H1 (cell line): Measurements from ENCODE around the gene ADORA1. TPM values are rescaled to one million over a fixed set of nuclear protein-coding genes. Genes with fewer than 3 reads are reported as not detected.

Experiments
- CTCF ChIA-PET: fragments of 300-600 bp; sonication (Branson Sonifier 250); formaldehyde crosslinking; loops from one replicate; lab custom pipeline; 2021; ENCODE audit not compliant: partially characterized antibody; lab: Charles Lee
- POLR2A ChIA-PET: fragments of 300-600 bp; sonication (Branson Sonifier 250); formaldehyde crosslinking; loops from one replicate; lab custom pipeline; 2021; ENCODE audit warnings: inconsistent platforms; ENCODE audit not compliant: partially characterized antibody; lab: Charles Lee
- DNase-seq, 2 experiments: peaks; one replicate each; pipeline versions ENCODE4 v3.0.0 to v3.0.0-alpha.2; 2010 to 2022; ENCODE audit warnings: low spot score in 2 of 2, low read depth in 1 of 2, mixed read lengths in 1 of 2
- FAIRE-seq: peaks from 2 replicates; lab custom pipeline; 2011; peaks lifted over from hg19 to GRCh38; lab: Jason Lieb, UNC
- H2AFZ ChIP-seq: 2 replicates; pipeline ENCODE4 v1.8.1; 2012; ENCODE audit warnings: low read length, inconsistent platforms
- H2AK5ac ChIP-seq: 2 replicates; pipeline ENCODE4 v1.6.1; 2013; ENCODE audit warnings: low read depth, low read length
- H2BK120ac ChIP-seq: replicated peaks from 2 replicates; pipeline ENCODE3; 2013; ENCODE audit warnings: low read depth, low read length, inconsistent platforms
- H2BK12ac ChIP-seq: 2 replicates; pipeline ENCODE4 v1.6.1; 2013; ENCODE audit warnings: low read depth, low read length
- H2BK15ac ChIP-seq: 2 replicates; pipeline ENCODE4 v1.6.1; 2013; ENCODE audit warnings: low read length
- H2BK20ac ChIP-seq: 2 replicates; pipeline ENCODE4 v1.6.1; 2013; ENCODE audit warnings: low read length
- H2BK5ac ChIP-seq: 2 replicates; pipeline ENCODE4 v1.6.1; 2013; ENCODE audit warnings: low read depth, low read length
- H3K14ac ChIP-seq: 2 replicates; pipeline ENCODE4 v1.6.1; 2013; ENCODE audit warnings: inconsistent platforms; ENCODE audit not compliant: insufficient read length
- H3K18ac ChIP-seq: 2 replicates; pipeline ENCODE4 v1.6.1; 2013; ENCODE audit warnings: low read length; ENCODE audit errors: extremely low read depth
- H3K23ac ChIP-seq: 2 replicates; pipeline ENCODE4 v1.6.1; 2013; ENCODE audit warnings: inconsistent platforms; ENCODE audit not compliant: insufficient read length
- H3K23me2 ChIP-seq: 2 replicates; pipeline ENCODE4 v1.6.1; 2013; ENCODE audit warnings: low read depth, low read length
- H3K27ac ChIP-seq: 2 replicates; pipeline ENCODE4 v1.6.1; 2011; ENCODE audit warnings: low read depth, low read length, inconsistent platforms
- H3K27me3 ChIP-seq, 4 experiments: replicated peaks in 1 of 4; 1 replicate in 1 of 4; 2 replicates in 3 of 4; pipeline versions ENCODE4 v1.6.1 to v1.8.1; 2011 to 2013; ENCODE audit warnings: low read length in 3 of 4, mild to moderate bottlenecking in 3 of 4, inconsistent platforms in 2 of 4, mixed read lengths in 2 of 4, moderate library complexity in 1 of 4; ENCODE audit not compliant: control insufficient read depth in 3 of 4, insufficient read depth in 3 of 4; ENCODE audit errors: extremely low read depth in 1 of 4
- H3K36me3 ChIP-seq, 4 experiments: 2 replicates each; pipeline versions ENCODE4 v1.6.1 to v1.8.1; 2011 to 2013; ENCODE audit warnings: mild to moderate bottlenecking in 4 of 4, low read length in 3 of 4, moderate library complexity in 2 of 4, control low read depth in 1 of 4, inconsistent platforms in 1 of 4; ENCODE audit not compliant: insufficient read depth in 4 of 4, control insufficient read depth in 2 of 4
- H3K4ac ChIP-seq: replicated peaks from 2 replicates; pipeline ENCODE3; 2013; ENCODE audit warnings: low read length, low read depth, mixed read lengths, inconsistent platforms; ENCODE audit not compliant: insufficient read length
- H3K4me1 ChIP-seq, 4 experiments: replicated peaks in 1 of 4; 1 replicate in 1 of 4; 2 replicates in 3 of 4; pipeline versions ENCODE4 v1.6.1 to v1.8.1; 2011 to 2013; ENCODE audit warnings: low read length in 3 of 4, inconsistent platforms in 2 of 4, mixed read lengths in 1 of 4; ENCODE audit not compliant: insufficient read depth in 4 of 4, control insufficient read depth in 3 of 4
- H3K4me2 ChIP-seq, 2 experiments: 2 replicates each; pipeline versions ENCODE4 v1.6.1 to v1.8.1; 2011 to 2013; ENCODE audit warnings: low read depth in 2 of 2, low read length in 2 of 2, control low read depth in 1 of 2, inconsistent platforms in 1 of 2, mild to moderate bottlenecking in 1 of 2; ENCODE audit not compliant: insufficient read depth in 1 of 2
- H3K4me3 ChIP-seq, 4 experiments: fragments of 200-600, 300-600 bp in 1 of 4; sonication (generic), shearing (Covaris generic), sonication (Bioruptor Twin) in 1 of 4; 2 replicates each; pipeline versions ENCODE4 v1.5.1 to v1.8.1; 2011 to 2016; ENCODE audit warnings: low read length in 4 of 4, low read depth in 3 of 4, control low read depth in 2 of 4, inconsistent platforms in 2 of 4, mild to moderate bottlenecking in 2 of 4, mixed read lengths in 1 of 4, moderate library complexity in 1 of 4; ENCODE audit not compliant: insufficient read depth in 2 of 4; ENCODE audit errors: extremely low read depth in 1 of 4
- H3K56ac ChIP-seq: replicated peaks from 2 replicates; pipeline ENCODE3; 2013; ENCODE audit warnings: low read depth, mild to moderate bottlenecking, mixed read lengths, low read length, inconsistent platforms; ENCODE audit not compliant: insufficient read length
- H3K79me1 ChIP-seq: 2 replicates; pipeline ENCODE4 v1.6.1; 2013; ENCODE audit warnings: low read depth, low read length, control low read depth
- H3K79me2 ChIP-seq, 2 experiments: 2 replicates each; pipeline versions ENCODE4 v1.6.1 to v1.8.1; 2012 to 2013; ENCODE audit warnings: low read length in 2 of 2, mild to moderate bottlenecking in 2 of 2, inconsistent platforms in 1 of 2; ENCODE audit not compliant: insufficient read depth in 2 of 2, control insufficient read depth in 1 of 2
- H3K9ac ChIP-seq, 4 experiments: replicated peaks in 1 of 4; 1 replicate in 1 of 4; 2 replicates in 3 of 4; pipeline versions ENCODE4 v1.6.1 to v1.8.1; 2011 to 2013; ENCODE audit warnings: low read depth in 3 of 4, low read length in 3 of 4, control low read depth in 2 of 4, mild to moderate bottlenecking in 2 of 4, moderate library complexity in 2 of 4, inconsistent platforms in 1 of 4; ENCODE audit errors: extremely low read depth in 1 of 4
- H3K9me3 ChIP-seq, 2 experiments: 2 replicates each; pipeline versions ENCODE4 v1.6.1 to v1.8.1; 2012 to 2013; ENCODE audit warnings: mild to moderate bottlenecking in 2 of 2, moderate library complexity in 2 of 2, control low read depth in 1 of 2, inconsistent platforms in 1 of 2, low read depth in 1 of 2, low read length in 1 of 2, mixed read lengths in 1 of 2; ENCODE audit not compliant: insufficient read depth in 2 of 2
- H4K20me1 ChIP-seq, 2 experiments: replicated peaks in 1 of 2; 2 replicates each; pipeline versions ENCODE3 to v1.8.1; 2011 to 2013; ENCODE audit warnings: inconsistent platforms in 2 of 2, low read length in 2 of 2, mild to moderate bottlenecking in 1 of 2; ENCODE audit not compliant: insufficient read depth in 2 of 2, control insufficient read depth in 1 of 2
- H4K5ac ChIP-seq: 2 replicates; pipeline ENCODE4 v1.6.1; 2013; ENCODE audit warnings: low read length, low read depth, mixed read lengths, inconsistent platforms; ENCODE audit not compliant: insufficient read length
- H4K8ac ChIP-seq: 2 replicates; pipeline ENCODE4 v1.8.0; 2013; ENCODE audit warnings: mild to moderate bottlenecking, moderate library complexity, low read length, inconsistent platforms; ENCODE audit not compliant: insufficient read depth; ENCODE audit errors: extremely low read depth
- H4K91ac ChIP-seq: replicated peaks from 2 replicates; pipeline ENCODE3; 2013; ENCODE audit warnings: low read length, mixed read lengths, inconsistent platforms; ENCODE audit not compliant: insufficient read length
- BACH1 ChIP-seq: IDR thresholded peaks from 2 replicates; pipeline ENCODE4 v1.6.1; 2012; ENCODE audit warnings: low read length, improper control_type of control experiment
- CEBPB ChIP-seq: IDR thresholded peaks from 2 replicates; pipeline ENCODE4 v1.6.1; 2012; ENCODE audit warnings: low read depth, low read length
- CTBP2 ChIP-seq: IDR thresholded peaks from 2 replicates; pipeline ENCODE4 v1.7.0; 2011; ENCODE audit warnings: borderline replicate concordance, mild to moderate bottlenecking, moderate library complexity, mixed read lengths, low read length; ENCODE audit not compliant: insufficient read depth, insufficient read length
- JUN ChIP-seq: IDR thresholded peaks from 2 replicates; pipeline ENCODE4 v1.6.1; 2011; ENCODE audit warnings: low read depth, mild to moderate bottlenecking, improper control_type of control experiment, low read length
- MAFK ChIP-seq: IDR thresholded peaks from 2 replicates; pipeline ENCODE4 v1.6.1; 2012; ENCODE audit warnings: low read depth, mild to moderate bottlenecking, improper control_type of control experiment, low read length
- SIX5 ChIP-seq: IDR thresholded peaks from 2 replicates; pipeline ENCODE4 v1.6.1; 2011; ENCODE audit warnings: mild to moderate bottlenecking, low read depth, low read length
- SP1 ChIP-seq: IDR thresholded peaks from 2 replicates; pipeline ENCODE4 v1.6.1; 2011; ENCODE audit warnings: low read depth, low read length
- TAF7 ChIP-seq: optimal IDR thresholded peaks from 2 replicates; pipeline ENCODE3; 2011; ENCODE audit warnings: low read depth, mild to moderate bottlenecking, inconsistent platforms, low read length, moderate library complexity, borderline replicate concordance
- ZNF274 ChIP-seq: IDR thresholded peaks from 2 replicates; pipeline ENCODE4 v1.7.0; 2012; ENCODE audit warnings: low read length, borderline replicate concordance; ENCODE audit errors: extremely low read depth
- WGBS, 2 experiments: shearing (Covaris generic) in 1 of 2; methylation state at CpG; one replicate each; pipeline versions ENCODE4 v1.1.6 to v1.1.7; 2013 to 2015; ENCODE audit warnings: low lambda C conversion rate in 2 of 2, mixed read lengths in 2 of 2, inconsistent platforms in 1 of 2, low coverage in 1 of 2, missing lambda C conversion rate in 1 of 2; ENCODE audit not compliant: insufficient replicate concordance in 2 of 2, insufficient coverage in 1 of 2, insufficient read length in 1 of 2; ENCODE audit errors: extremely low coverage in 1 of 2, missing lambda C conversion rate in 1 of 2; 5-methylcytosine and 5-hydroxymethylcytosine counted together
- polyA plus RNA-seq, 7 experiments: library from polyadenylated mRNA; depleted of rRNA in 3 of 7; stranded (reverse) in 5 of 7; unstranded in 2 of 7; fragments of >200 nt in 5 of 7; fragments of 200-250 nt in 2 of 7; gene quantifications; 1 replicate in 5 of 7; 2 replicates in 1 of 7; 4 replicates in 1 of 7; pipeline versions ENCODE4 v1.2.1 to v1.2.3, GENCODE V29; 2011 to 2013; ENCODE audit warnings: missing spikeins in 2 of 7, mixed read lengths in 2 of 7
- total RNA-seq: library from RNA; stranded (reverse); fragmentation: NEBNext Ultra II Directional; extraction: Animal tissue kit (Norgen Biotek cat#: 25700); gene quantifications from 2 replicates; pipeline ENCODE4 v1.2.1, GENCODE V29; 2021

ADORA1 gene
- total and polyA plus RNA-seq, 2 of the 8 experiments (the other 6 are each of a cell fraction or from before 2014, with no cell fraction given), result 3.3 to 6.7 TPM

DNA sequence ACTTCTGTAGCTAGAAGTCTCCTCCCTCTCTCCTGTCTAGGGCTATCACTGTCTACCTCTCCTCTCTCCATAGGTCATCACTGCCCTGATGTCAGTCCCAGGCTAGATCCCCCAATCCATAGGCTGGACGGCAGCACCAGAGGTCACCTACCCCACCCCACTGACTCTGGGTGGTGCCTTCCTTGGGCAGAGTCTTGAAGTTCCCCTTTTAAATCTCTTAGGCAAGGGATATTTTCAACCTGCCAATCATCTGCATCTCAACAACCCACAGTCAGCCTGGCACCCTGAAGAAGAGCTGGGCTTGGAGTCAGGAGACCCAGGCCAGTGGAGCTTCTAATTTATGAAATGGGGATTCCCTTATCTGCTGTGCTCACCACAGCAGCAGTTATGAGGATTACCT is 34.9 kb downstream of the ADORA1 start:
- Histone ChIP-seq H3K23me2 (no peaks in the 10 kb centered on the region), H3K9ac (no peak overlapping the region), H3K36me3 (no peaks in the 10 kb centered on the region), H3K14ac (no peak overlapping the region), H3K18ac (no peak overlapping the region), H2BK12ac (no peak overlapping the region), H2AK5ac (no peak overlapping the region), H3K79me2 (no peaks in the 10 kb centered on the region), H2AFZ (no peak overlapping the region), H4K20me1 (no peaks in the 10 kb centered on the region), H3K9me3 (no peaks in the 10 kb centered on the region; a peak in 1 of 4 replicates), H2BK5ac (no peak overlapping the region), H3K4ac (no peak overlapping the region), H2BK120ac (no peak overlapping the region), H3K4me3 (no peak overlapping the region)
- WGBS, 2 experiments, result 93% methylated on average over 1 of the region's 1 CpG; no CpG with 5 or more reads in 1 of the 2 experiments
- no peak for DNase-seq
- no peak for TF ChIP-seq JUN
- TF ChIP-seq CEBPB, result no peak
- no peak for TF ChIP-seq TAF7
- no peak for TF ChIP-seq ZNF274
- no peak for TF ChIP-seq CTBP2
- no peak for TF ChIP-seq SIX5
- no peak for TF ChIP-seq SP1
- no peak for TF ChIP-seq BACH1
- TF ChIP-seq MAFK, result no peak
- TF ChIP-seq, all 59 proteins: peak for 0
- H3K27me3 ChIP-seq, result no peaks in the 10 kb centered on the region; a peak in 1 of 7 replicates
- no peak overlapping the region for H4K5ac ChIP-seq
- ChIA-PET POLR2A (interaction anchor here (1.0 kb wide), 1 partner anchor 12 kb away, joined by 3 read pairs; no protein-coding TSS in a partner anchor), CTCF (interaction anchor here (0.5 to 16.8 kb wide), 13 partner anchors 10 to 741 kb away, joined by 3 to 511 read pairs (median 3); partner anchors contain the start of genes ADORA1 and MYBPH)
- H3K23ac ChIP-seq, result no peak overlapping the region
- no peak overlapping the region for H4K8ac ChIP-seq
- no peak overlapping the region for H2BK15ac ChIP-seq
- no peak overlapping the region for H3K27ac ChIP-seq
- H3K4me2 ChIP-seq, result no peak overlapping the region
- H2BK20ac ChIP-seq, result no peak overlapping the region
- no peaks in the 10 kb centered on the region; a peak in 1 of 7 replicates for H3K4me1 ChIP-seq
- no peaks in the 10 kb centered on the region for H3K79me1 ChIP-seq
- FAIRE-seq, result no peak
- no peak overlapping the region for H3K56ac ChIP-seq
- no peak overlapping the region for H4K91ac ChIP-seq
